Measurements from ENCODE around the gene GLRA1. TPM values are rescaled to one million over a fixed set of nuclear protein-coding genes. Genes with fewer than 3 reads are reported as not detected.
"Not testable (repeated sequence)": the region's sequence is repeated elsewhere in the genome, so short reads cannot be mapped to it uniquely, and the experiment has no call there.

The GLRA1 gene
- total RNA-seq, 1 donor from 2014 or later = not detected

- DNase-seq (ENCODE audit: low spot score) = no peak
Observed at GRCh38 chr5:151819830-151820229, 104.8 kb downstream of the GLRA1 start.

GRCh38 chr5:151815051-151815450 is 109.6 kb downstream of the GLRA1 start:
- no peak for DNase-seq (ENCODE audit: low spot score)

GRCh38 chr5:151812757-151813309 is 111.8 kb downstream of the GLRA1 start:
- DNase-seq (ENCODE audit: low spot score) = no peak

GRCh38 chr5:151811593-151812321 is 112.9 kb downstream of the GLRA1 start:
- no peak for DNase-seq (ENCODE audit: low spot score)

GRCh38 chr5:151810897-151811296 is 113.8 kb downstream of the GLRA1 start:
- DNase-seq (ENCODE audit: low spot score) = no peak

GRCh38 chr5:151810449-151810848 is 114.2 kb downstream of the GLRA1 start:
- DNase-seq (ENCODE audit: low spot score) = no peak

GRCh38 chr5:151808451-151809169 is 116.0 kb downstream of the GLRA1 start:
- DNase-seq (ENCODE audit: low spot score) = no peak

- no peak for DNase-seq (ENCODE audit: low spot score)
Observed at GRCh38 chr5:151805414-151806223, 119.0 kb downstream of the GLRA1 start.

- DNase-seq (ENCODE audit: low spot score) = no peak
Observed at GRCh38 chr5:151800532-151800931, 124.1 kb downstream of the GLRA1 start.

- no peak for DNase-seq (ENCODE audit: low spot score)
Observed at GRCh38 chr5:151799407-151799806, 125.2 kb downstream of the GLRA1 start.

- no peak for DNase-seq (ENCODE audit: low spot score)
Observed at GRCh38 chr5:151798674-151799073, 126.0 kb downstream of the GLRA1 start.

GRCh38 chr5:151795426-151795825 is 129.2 kb downstream of the GLRA1 start:
- no peak for DNase-seq (ENCODE audit: low spot score)

GRCh38 chr5:151793358-151793757 is 131.3 kb downstream of the GLRA1 start:
- DNase-seq (ENCODE audit: low spot score) = no peak

- no peak for DNase-seq (ENCODE audit: low spot score)
Observed at GRCh38 chr5:151787817-151788216, 136.8 kb downstream of the GLRA1 start.

GRCh38 chr5:151786468-151786867 is 138.2 kb downstream of the GLRA1 start:
- no peak for DNase-seq (ENCODE audit: low spot score)

GRCh38 chr5:151784141-151784540 is 140.5 kb downstream of the GLRA1 start:
- no peak for DNase-seq (ENCODE audit: low spot score)

GRCh38 chr5:151783664-151784063 is 141.0 kb downstream of the GLRA1 start:
- not testable (repeated sequence) for DNase-seq (ENCODE audit: low spot score)

GRCh38 chr5:151781201-151781600 is 143.4 kb downstream of the GLRA1 start:
- no peak for DNase-seq (ENCODE audit: low spot score)

GRCh38 chr5:151780348-151780747 is 144.3 kb downstream of the GLRA1 start:
- DNase-seq (ENCODE audit: low spot score) = no peak

- no peak for DNase-seq (ENCODE audit: low spot score)
Observed at GRCh38 chr5:151779531-151780125, 145.0 kb downstream of the GLRA1 start.

- no peak for DNase-seq (ENCODE audit: low spot score)
Observed at GRCh38 chr5:151775025-151775606, 149.5 kb downstream of the GLRA1 start.

All from mucosa of gallbladder (tissue), 1 donor.